A549 (cell line): ENCODE results near the gene DTNA.

ENCODE experiments used
- CHD2 ChIP-seq: fragments of 150-350 bp; IDR thresholded peaks from 2 replicates; pipeline ENCODE4 v1.6.1; 2014; ENCODE audit warnings: low read length; ENCODE audit not compliant: partially characterized antibody
- CTCF ChIP-seq: fragments of >200 bp; sonication (Bioruptor Twin); formaldehyde crosslinking; IDR thresholded peaks from 3 replicates; pipeline ENCODE4 v1.5.1; 2016
- HES2 ChIP-seq: fragments of >200 bp; sonication (Bioruptor Twin); formaldehyde crosslinking; IDR thresholded peaks from 2 replicates; pipeline ENCODE4 v1.6.1; 2016
- RCOR1 ChIP-seq: fragments of 150-350 bp; IDR thresholded peaks from 2 replicates; pipeline ENCODE4 v1.6.1; 2014; ENCODE audit warnings: antibody characterized with exemption, low read length, low read depth
- SMC3 ChIP-seq: fragments of >200 bp; sonication (Bioruptor Twin); formaldehyde crosslinking; IDR thresholded peaks from 3 replicates; pipeline ENCODE4 v1.6.1; 2018; ENCODE audit warnings: inconsistent platforms
- SREBF2 ChIP-seq: fragments of 450-650 bp; IDR thresholded peaks from 2 replicates; pipeline ENCODE4 v1.6.1; 2014; ENCODE audit warnings: mild to moderate bottlenecking, moderate library complexity
- TF ChIP-seq, protein P1 (sequence below): fragments of 200-600 bp; sonication (generic); IDR thresholded peaks from 2 replicates; pipeline ENCODE4 v1.6.1; 2016; ENCODE audit warnings: antibody characterized with exemption, mild to moderate bottlenecking, moderate library complexity

- TF ChIP-seq CHD2 = no peak
- TF ChIP-seq CTCF = no peak
- TF ChIP-seq SREBF2 = no peak
- no peak for TF ChIP-seq HES2
- no peak for TF ChIP-seq RCOR1
- no peak for TF ChIP-seq SMC3
- TF ChIP-seq, protein P1, sequence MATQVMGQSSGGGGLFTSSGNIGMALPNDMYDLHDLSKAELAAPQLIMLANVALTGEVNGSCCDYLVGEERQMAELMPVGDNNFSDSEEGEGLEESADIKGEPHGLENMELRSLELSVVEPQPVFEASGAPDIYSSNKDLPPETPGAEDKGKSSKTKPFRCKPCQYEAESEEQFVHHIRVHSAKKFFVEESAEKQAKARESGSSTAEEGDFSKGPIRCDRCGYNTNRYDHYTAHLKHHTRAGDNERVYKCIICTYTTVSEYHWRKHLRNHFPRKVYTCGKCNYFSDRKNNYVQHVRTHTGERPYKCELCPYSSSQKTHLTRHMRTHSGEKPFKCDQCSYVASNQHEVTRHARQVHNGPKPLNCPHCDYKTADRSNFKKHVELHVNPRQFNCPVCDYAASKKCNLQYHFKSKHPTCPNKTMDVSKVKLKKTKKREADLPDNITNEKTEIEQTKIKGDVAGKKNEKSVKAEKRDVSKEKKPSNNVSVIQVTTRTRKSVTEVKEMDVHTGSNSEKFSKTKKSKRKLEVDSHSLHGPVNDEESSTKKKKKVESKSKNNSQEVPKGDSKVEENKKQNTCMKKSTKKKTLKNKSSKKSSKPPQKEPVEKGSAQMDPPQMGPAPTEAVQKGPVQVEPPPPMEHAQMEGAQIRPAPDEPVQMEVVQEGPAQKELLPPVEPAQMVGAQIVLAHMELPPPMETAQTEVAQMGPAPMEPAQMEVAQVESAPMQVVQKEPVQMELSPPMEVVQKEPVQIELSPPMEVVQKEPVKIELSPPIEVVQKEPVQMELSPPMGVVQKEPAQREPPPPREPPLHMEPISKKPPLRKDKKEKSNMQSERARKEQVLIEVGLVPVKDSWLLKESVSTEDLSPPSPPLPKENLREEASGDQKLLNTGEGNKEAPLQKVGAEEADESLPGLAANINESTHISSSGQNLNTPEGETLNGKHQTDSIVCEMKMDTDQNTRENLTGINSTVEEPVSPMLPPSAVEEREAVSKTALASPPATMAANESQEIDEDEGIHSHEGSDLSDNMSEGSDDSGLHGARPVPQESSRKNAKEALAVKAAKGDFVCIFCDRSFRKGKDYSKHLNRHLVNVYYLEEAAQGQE = no peak
Measured at GRCh38 chr18:34702814-34703213, 7.3 kb upstream of the DTNA start.
